IPS DF 6.9 (cell line): Measurements from ENCODE around the gene MRPL24.

Experiments
- DNase-seq: peaks from one replicate; pipeline ENCODE4 v3.0.0-alpha.2; 2013; ENCODE audit warnings: low read depth, low spot score
- H3K27ac ChIP-seq: one replicate; pipeline ENCODE4 v1.5.1; 2013; ENCODE audit warnings: low read length, control low read depth
- H3K27me3 ChIP-seq: 2 replicates; pipeline ENCODE4 v1.6.1; 2013; ENCODE audit warnings: mild to moderate bottlenecking, low read length; ENCODE audit not compliant: control insufficient read depth, insufficient read depth
- H3K36me3 ChIP-seq: 2 replicates; pipeline ENCODE4 v1.6.1; 2013; ENCODE audit warnings: low read length; ENCODE audit not compliant: control insufficient read depth, insufficient read depth
- H3K4me1 ChIP-seq: 2 replicates; pipeline ENCODE4 v1.6.1; 2013; ENCODE audit warnings: low read length; ENCODE audit not compliant: control insufficient read depth, insufficient read depth
- H3K4me3 ChIP-seq: 2 replicates; pipeline ENCODE4 v1.5.1; 2013; ENCODE audit warnings: mild to moderate bottlenecking, low read length
- H3K9me3 ChIP-seq: 2 replicates; pipeline ENCODE4 v1.6.1; 2013; ENCODE audit warnings: low read length, inconsistent platforms; ENCODE audit not compliant: control insufficient read depth, insufficient read depth
- WGBS: extraction: QIAGEN DNeasy Blood & Tissue Kit; methylation state at CpG from one replicate; pipeline ENCODE4 v1.1.7; 2013; ENCODE audit warnings: mixed read lengths, missing lambda C conversion rate; ENCODE audit not compliant: insufficient read length, insufficient coverage; 5-methylcytosine and 5-hydroxymethylcytosine counted together

Gene MRPL24

DNA sequence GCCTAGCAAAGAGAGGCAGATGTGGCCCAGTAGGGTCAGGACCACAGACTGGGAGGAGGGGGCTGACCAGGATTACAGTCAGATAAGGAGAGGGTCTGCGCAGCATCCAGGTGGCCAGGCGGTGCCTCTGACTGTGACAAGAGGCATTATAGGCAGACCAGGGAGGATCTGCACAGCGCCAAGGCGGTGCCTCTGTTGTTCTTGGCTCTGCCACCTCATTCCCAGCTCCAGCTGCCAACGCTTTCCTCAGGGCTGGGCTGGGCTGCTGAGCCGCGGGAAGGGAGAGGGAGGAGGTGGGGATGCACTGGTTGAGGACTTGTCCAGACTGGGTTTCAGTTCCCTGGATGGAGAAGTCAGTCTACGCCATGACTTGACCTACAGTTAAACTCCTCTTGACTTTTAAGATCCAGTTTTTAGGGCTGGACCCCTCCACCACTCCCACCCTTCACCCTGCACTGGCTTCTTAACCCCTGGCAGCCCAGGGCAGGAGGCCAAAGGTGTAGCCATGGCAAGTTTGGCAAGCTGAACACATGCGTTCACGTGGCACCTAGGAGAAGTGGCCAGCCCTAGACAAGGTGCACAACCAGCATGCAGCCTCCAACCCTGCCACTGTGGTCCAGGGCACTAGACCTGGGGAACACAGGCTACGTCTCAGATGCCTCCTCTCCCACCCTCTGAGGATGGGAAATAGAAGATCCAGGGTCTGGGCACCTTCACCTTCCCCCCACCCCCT lies 31.0 kb downstream of the MRPL24 start:
- Histone ChIP-seq H3K27ac (no peak overlapping the region), H3K36me3 (no peaks in the 10 kb centered on the region), H3K27me3 (no peaks in the 10 kb centered on the region), H3K4me1 (peaks cover 16% of the 10 kb centered on the region), H3K4me3 (no peak overlapping the region), H3K9me3 (no peaks in the 10 kb centered on the region)
- no peak for DNase-seq
- WGBS, result no CpG with 5 or more reads among the region's 11 CpGs

DNA sequence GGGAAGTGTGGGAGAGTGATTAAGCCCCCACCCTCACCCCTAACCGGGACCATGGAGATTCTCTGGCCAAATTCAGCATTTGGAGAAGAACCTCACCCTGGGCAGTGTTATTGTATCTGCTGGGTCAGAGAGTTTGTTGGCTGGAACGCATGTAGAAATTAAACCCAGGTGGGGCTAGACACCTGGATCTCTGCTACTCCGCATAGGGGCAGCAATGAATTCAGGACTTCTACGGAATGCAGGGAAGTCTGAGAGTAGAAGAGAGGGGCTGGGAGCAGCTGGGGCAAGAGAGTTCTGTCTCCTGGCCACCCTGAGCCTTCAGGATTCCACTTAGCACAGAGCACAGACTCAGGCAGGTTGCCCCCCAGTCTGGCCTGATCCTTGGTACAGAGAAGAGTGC lies 31.9 kb downstream of the MRPL24 start:
- H3K4me3 ChIP-seq, result no peak overlapping the region
- peaks cover 2% of the 10 kb centered on the region; the same call in 1 of the 2 replicates for H3K27me3 ChIP-seq
- DNase-seq, result no peak
- no peak overlapping the region for H3K27ac ChIP-seq
- WGBS, result no CpG with 5 or more reads among the region's 4 CpGs
- no peaks in the 10 kb centered on the region for H3K36me3 ChIP-seq
- peaks cover 18% of the 10 kb centered on the region for H3K4me1 ChIP-seq
- H3K9me3 ChIP-seq, result no peaks in the 10 kb centered on the region

- H3K4me1 ChIP-seq, result peaks cover 20% of the 10 kb centered on the region
- peaks cover 2% of the 10 kb centered on the region; the same call in 1 of the 2 replicates for H3K27me3 ChIP-seq
- whole genome bisulfite sequencing, result no CpG with 5 or more reads among the region's 4 CpGs
- H3K4me3 ChIP-seq, result no peak overlapping the region
- no peak for DNase-seq
- no peaks in the 10 kb centered on the region for H3K36me3 ChIP-seq
- no peaks in the 10 kb centered on the region for H3K9me3 ChIP-seq
- H3K27ac ChIP-seq, result peak overlapping the region; percentile 23
Observed at GRCh38 chr1:156708218-156708661, 32.6 kb downstream of the MRPL24 start.

- Histone ChIP-seq H3K36me3 (no peaks in the 10 kb centered on the region), H3K4me3 (peak overlapping the region; percentile 3; the same call in 1 of the 2 replicates), H3K9me3 (no peaks in the 10 kb centered on the region), H3K27ac (peak overlapping the region; percentile 23), H3K27me3 (peaks cover 2% of the 10 kb centered on the region; the same call in 1 of the 2 replicates), H3K4me1 (peaks cover 20% of the 10 kb centered on the region)
- no CpG with 5 or more reads among the region's 8 CpGs for WGBS
- no peak for DNase-seq
Observed at GRCh38 chr1:156707417-156708217, 33.3 kb downstream of the MRPL24 start.

DNA sequence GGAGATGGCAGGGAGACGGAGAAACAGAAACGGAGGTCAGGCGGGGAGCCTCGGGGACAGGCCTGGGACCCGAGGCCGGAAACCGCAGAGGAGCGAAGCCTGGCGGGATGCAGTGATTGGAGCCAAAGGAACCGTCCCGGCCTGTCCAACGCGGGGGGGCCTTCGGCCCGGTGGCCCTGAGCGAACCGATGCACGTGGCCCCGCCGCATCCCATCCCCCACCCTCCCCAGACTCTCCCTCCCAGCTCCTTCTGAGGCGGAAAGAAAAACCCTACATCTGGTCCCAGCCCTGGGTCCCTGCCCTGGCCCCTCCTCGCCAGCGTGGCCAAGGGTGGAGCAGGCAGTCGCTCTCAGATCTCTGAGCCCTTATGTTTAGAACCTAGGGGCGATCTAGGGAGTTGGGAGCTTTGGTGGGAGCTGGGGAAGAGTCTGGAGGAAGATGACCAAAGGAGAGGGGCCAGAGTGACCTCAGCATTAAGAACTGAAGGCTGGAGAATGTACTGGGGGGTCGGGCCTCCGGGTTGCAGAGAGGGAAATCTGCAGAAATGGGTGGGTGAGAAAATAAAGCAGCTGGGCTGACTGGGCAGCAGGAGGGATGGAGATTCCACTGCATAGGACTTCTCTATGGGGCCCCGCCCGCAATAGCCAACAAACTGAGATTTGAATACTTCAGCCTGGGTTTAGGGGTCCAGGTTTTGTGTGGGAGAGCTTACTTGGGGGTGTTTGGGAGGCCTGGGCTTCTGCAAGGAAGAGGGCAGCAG lies 34.1 kb downstream of the MRPL24 start:
- Histone ChIP-seq H3K27ac (peak overlapping the region; percentile 8), H3K27me3 (peaks cover 2% of the 10 kb centered on the region; the same call in 1 of the 2 replicates), H3K4me1 (peaks cover 20% of the 10 kb centered on the region), H3K9me3 (no peaks in the 10 kb centered on the region), H3K36me3 (no peaks in the 10 kb centered on the region), H3K4me3 (peak overlapping the region; percentile 27; the same call in 1 of the 2 replicates)
- no peak for DNase-seq
- no CpG with 5 or more reads among the region's 29 CpGs for WGBS

DNA sequence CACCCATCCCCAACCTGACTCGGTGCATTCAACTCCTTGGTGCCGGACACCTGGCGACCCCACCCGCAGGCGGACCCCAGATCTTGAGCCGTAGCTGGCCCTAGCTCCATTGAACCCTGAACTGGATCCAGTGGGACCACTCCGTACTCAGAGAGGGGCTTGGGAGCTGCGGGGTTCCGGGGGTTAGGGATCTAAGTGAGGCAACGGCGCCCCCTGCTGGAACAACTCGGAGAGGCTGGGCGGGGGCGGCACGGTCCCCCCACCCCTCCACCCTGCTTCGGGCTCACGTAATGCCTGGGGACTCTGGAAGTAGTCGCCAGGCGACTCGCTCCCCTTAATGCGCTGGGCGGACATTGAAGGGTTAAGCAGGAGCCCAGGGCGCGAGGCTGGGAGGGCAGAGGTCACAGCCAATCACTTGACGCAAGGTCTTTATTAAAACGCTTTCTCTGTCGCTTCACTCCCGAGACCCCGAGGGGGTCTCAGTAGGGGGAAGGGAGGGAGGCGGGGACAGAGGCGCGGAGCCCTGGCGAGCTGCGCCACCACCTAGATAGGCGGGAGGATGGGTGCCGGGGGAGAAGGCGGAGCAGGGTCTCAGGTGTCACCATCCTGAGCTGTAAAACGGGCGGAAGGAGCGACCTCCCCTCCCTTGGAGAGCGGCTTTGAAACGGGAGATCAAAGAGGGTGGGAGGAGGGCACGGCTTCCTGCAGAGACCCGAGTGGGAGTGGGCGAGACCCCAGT lies 34.8 kb downstream of the MRPL24 start:
- H3K9me3 ChIP-seq, result no peaks in the 10 kb centered on the region
- peaks cover 2% of the 10 kb centered on the region; the same call in 1 of the 2 replicates for H3K27me3 ChIP-seq
- DNase-seq, result no peak
- no peaks in the 10 kb centered on the region for H3K36me3 ChIP-seq
- no CpG with 5 or more reads among the region's 45 CpGs for WGBS
- H3K4me1 ChIP-seq, result peaks cover 17% of the 10 kb centered on the region
- H3K4me3 ChIP-seq, result peak overlapping the region; percentile 44; the same call in 1 of the 2 replicates
- H3K27ac ChIP-seq, result no peak overlapping the region

DNA sequence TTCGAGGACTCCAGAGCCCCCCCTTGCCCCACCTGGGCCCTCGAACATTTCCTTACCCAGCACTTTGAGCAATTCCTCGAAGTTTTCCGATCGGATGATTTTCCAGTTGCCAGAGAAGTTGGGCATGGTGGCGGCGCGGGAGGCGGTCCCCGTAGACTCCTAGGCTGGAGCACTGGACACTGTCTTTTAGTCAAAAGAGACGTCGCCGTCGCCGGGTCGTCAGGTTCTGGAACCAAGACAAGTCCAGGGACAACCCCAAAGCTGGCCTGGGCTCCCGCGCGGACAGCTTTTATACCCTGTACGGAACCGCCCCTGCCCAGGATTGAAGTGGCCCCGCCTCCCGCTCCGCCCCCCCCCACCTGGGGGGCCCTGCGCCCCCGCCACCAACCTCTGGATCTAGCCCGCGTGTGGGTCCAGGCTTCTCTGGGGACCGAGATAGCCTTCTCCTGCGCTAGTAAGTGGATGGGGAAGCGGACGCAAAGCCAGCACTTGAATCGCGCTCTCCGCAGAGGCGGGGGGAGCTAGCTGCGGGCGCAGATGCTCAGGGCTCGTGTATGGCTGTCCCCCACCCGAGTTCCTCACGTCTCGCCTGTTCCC lies 35.5 kb downstream of the MRPL24 start, which contains the start of gene CRABP2:
CRABP2 (minus strand) TSS at position 263 of the 597 bp plus-strand sequence; CDS start at position 126, 137 bp downstream.
- no peak for DNase-seq
- Histone ChIP-seq H3K4me1 (peaks cover 17% of the 10 kb centered on the region), H3K9me3 (no peaks in the 10 kb centered on the region), H3K27ac (no peak within 1 kb of the TSS), H3K4me3 (peak within 1 kb of the TSS; percentile 44; the same call in 1 of the 2 replicates), H3K27me3 (peaks cover 2% of the 10 kb centered on the region; the same call in 1 of the 2 replicates), H3K36me3 (peaks cover 5% of the 10 kb centered on the region; the same call in 1 of the 2 replicates)
- no CpG with 5 or more reads among the region's 42 CpGs for WGBS

- Histone ChIP-seq H3K27ac (no peak overlapping the region), H3K9me3 (no peaks in the 10 kb centered on the region), H3K27me3 (peaks cover 2% of the 10 kb centered on the region; the same call in 1 of the 2 replicates), H3K4me3 (peak overlapping the region; percentile 44; the same call in 1 of the 2 replicates), H3K4me1 (peaks cover 14% of the 10 kb centered on the region), H3K36me3 (peaks cover 10% of the 10 kb centered on the region; the same call in 1 of the 2 replicates)
- WGBS, result no CpG with 5 or more reads among the region's 29 CpGs
- no peak for DNase-seq
Observed at GRCh38 chr1:156704930-156705320, 36.0 kb downstream of the MRPL24 start.

DNA sequence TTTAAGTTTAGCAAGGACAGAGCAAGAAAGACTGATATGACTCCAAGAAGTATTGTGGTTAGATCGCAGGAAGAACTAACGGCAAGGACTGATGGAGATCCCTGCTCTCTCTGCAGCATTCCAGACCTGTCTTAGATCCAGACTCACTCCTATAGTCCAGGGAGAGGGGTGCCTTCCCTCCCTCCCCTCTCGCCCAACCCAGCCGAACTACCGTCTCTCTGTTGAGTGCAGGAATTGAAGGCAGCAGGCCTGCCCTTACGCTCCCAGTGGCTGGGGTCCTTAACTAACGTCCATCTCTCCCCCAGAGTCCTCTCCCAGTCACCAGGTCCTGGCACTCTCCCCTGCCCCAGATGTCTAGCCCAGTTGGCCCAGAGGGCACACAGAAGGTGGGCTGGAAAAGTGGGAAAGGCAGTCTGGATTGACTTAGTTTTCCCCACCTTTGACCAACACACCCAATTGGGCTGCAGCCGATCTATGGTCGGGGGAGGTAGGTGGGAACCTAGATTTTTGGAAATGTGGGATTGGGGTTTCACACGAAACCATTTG lies 36.6 kb downstream of the MRPL24 start:
- Histone ChIP-seq H3K9me3 (no peaks in the 10 kb centered on the region), H3K27me3 (peaks cover 2% of the 10 kb centered on the region; the same call in 1 of the 2 replicates), H3K4me3 (peak overlapping the region; percentile 44; the same call in 1 of the 2 replicates), H3K27ac (no peak overlapping the region), H3K36me3 (peaks cover 13% of the 10 kb centered on the region), H3K4me1 (peaks cover 10% of the 10 kb centered on the region)
- no CpG with 5 or more reads among the region's 10 CpGs for WGBS
- no peak for DNase-seq
